GM19035 (cell line): ENCODE measurements around the gene NEB.
"Not testable (repeated sequence)": the region's sequence is repeated elsewhere in the genome, so short reads cannot be mapped to it uniquely, and the experiment has no call there.

Experiments used
- ATAC-seq: cut with Tn5 transposase; IDR thresholded peaks from one replicate; pipeline ENCODE4 v1.9.1; 2021; ENCODE audit not compliant: unreplicated experiment

Gene NEB

GRCh38 chr2:151708788-151709187 is 25.5 kb downstream of the NEB start:
- no peak for ATAC-seq

GRCh38 chr2:151707857-151708256 is 26.4 kb downstream of the NEB start:
- ATAC-seq = no peak

- ATAC-seq = not testable (repeated sequence)
These were observed 29.8 kb downstream of the NEB start for GRCh38 chr2:151704480-151704961.

GRCh38 chr2:151698134-151698533 is 36.1 kb downstream of the NEB start:
- not testable (repeated sequence) for ATAC-seq

- no peak for ATAC-seq
These were observed 38.5 kb downstream of the NEB start for GRCh38 chr2:151695778-151696177.

- ATAC-seq = no peak
These were observed 42.6 kb downstream of the NEB start for GRCh38 chr2:151691631-151692030.

GRCh38 chr2:151688719-151689118 is 45.6 kb downstream of the NEB start:
- ATAC-seq = no peak

GRCh38 chr2:151682459-151683003 is 51.7 kb downstream of the NEB start:
- no peak for ATAC-seq

- ATAC-seq = no peak
These were observed 53.2 kb downstream of the NEB start for GRCh38 chr2:151681051-151681450.

GRCh38 chr2:151679994-151680393 is 54.3 kb downstream of the NEB start:
- no peak for ATAC-seq

- no peak for ATAC-seq
These were observed 55.4 kb downstream of the NEB start for GRCh38 chr2:151678849-151679248.

GRCh38 chr2:151673016-151673415 is 61.3 kb downstream of the NEB start:
- no peak for ATAC-seq

- ATAC-seq = no peak
These were observed 62.0 kb downstream of the NEB start for GRCh38 chr2:151672277-151672676.

GRCh38 chr2:151670846-151671597 is 63.3 kb downstream of the NEB start:
- ATAC-seq = no peak

GRCh38 chr2:151670346-151670745 is 63.9 kb downstream of the NEB start:
- peak; percentile 73 for ATAC-seq

GRCh38 chr2:151669585-151670081 is 64.6 kb downstream of the NEB start:
- no peak for ATAC-seq

- no peak for ATAC-seq
These were observed 65.5 kb downstream of the NEB start for GRCh38 chr2:151668737-151669136.

GRCh38 chr2:151665959-151666358 is 68.3 kb downstream of the NEB start:
- ATAC-seq = no peak

GRCh38 chr2:151664520-151664919 is 69.8 kb downstream of the NEB start:
- ATAC-seq = no peak

GRCh38 chr2:151661625-151662024 is 72.7 kb downstream of the NEB start:
- ATAC-seq = no peak

- ATAC-seq = no peak
These were observed 76.2 kb downstream of the NEB start for GRCh38 chr2:151658081-151658480.

- ATAC-seq = no peak
These were observed 76.6 kb downstream of the NEB start for GRCh38 chr2:151657667-151658076.
